ENCODE results near the gene ADO. TPM values are rescaled to one million over a fixed set of nuclear protein-coding genes. Genes with fewer than 3 reads are reported as not detected.
A peak's percentile ranks its signal among the peaks of the same experiment; 100 is the strongest.

Gene ADO
- total and polyA plus RNA-seq, 10 donors: 9.0 to 21.2 (median 18.2) TPM

DNA sequence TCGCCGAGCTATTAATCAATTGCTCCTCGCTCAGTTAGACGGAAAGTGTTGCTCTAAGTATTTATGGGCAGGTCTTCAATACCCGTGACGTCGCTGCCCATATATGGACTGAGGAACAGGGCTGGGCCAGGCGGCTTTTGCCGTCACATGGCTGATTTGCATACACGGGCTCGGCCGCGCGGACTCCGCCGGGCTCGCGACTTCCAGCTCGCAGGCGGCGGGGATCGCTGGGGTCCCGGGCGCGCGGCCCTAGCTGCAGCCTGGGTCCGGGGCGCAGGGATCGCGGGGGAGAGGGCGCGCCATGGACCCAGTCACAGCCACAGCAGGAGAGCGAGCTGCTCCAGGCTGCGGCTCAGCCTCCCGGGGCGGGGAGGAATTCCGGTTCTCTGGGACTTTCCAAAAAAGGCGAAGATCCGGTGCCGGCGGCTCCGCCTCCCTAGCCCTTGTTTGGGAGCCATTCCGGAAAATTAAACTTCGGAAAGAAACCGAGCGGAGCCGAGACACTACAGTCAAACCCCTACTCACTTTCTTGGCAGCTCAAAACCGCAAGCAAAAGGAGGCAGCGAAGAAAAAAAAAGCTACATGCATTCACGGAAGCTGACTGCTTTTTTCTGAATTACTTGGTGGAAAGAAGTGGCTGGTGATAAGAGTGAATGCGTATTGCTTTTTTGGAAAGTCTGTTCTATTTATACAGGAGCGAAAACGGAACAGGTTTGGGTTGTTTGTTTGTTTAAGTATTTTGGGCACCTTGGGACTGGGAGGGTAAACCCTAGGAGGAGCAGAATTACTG is 12.0 kb downstream of the ADO start, which contains the start of gene EGR2:
TSS of gene EGR2 (minus strand) at position 36 of the 790 bp plus-strand sequence. CDS start 337 bp downstream, outside the sequence.
- Histone ChIP-seq H3K27me3 (replicated peaks in 1 of 7) (peaks cover 0 to 68% (median 32%) of the 10 kb centered on the region in 7 donors), H3K4me3 (peak within 1 kb of the TSS; percentile 69 to 98 (median 89)), H3K36me3 (no peaks in the 10 kb centered on the region), H3K9me3 (no peaks in the 10 kb centered on the region), H3K4me1 (peaks cover 20 to 62% (median 44%) of the 10 kb centered on the region in 6 donors), H3K27ac (peak within 1 kb of the TSS; percentile 72 to 93 (median 90))
- intact Hi-C loops (cut with DNase I; ENCODE audit: low total_unique reads): loop anchor here (10.0 kb wide), 1 partner anchor 202 kb away; no protein-coding TSS in a partner anchor
- DNase-seq: peak; percentile 98
- 0% methylated on average over 33 to 53 of the region's 53 CpGs for WGBS, 5 donors
- TF ChIP-seq POLR2A (IDR thresholded peaks at IDR 0.05) (no peak), POLR2AphosphoS5 (IDR thresholded peaks at IDR 0.05) (peak; percentile 5 to 82 (median 75))
- TF ChIP-seq, protein P1, sequence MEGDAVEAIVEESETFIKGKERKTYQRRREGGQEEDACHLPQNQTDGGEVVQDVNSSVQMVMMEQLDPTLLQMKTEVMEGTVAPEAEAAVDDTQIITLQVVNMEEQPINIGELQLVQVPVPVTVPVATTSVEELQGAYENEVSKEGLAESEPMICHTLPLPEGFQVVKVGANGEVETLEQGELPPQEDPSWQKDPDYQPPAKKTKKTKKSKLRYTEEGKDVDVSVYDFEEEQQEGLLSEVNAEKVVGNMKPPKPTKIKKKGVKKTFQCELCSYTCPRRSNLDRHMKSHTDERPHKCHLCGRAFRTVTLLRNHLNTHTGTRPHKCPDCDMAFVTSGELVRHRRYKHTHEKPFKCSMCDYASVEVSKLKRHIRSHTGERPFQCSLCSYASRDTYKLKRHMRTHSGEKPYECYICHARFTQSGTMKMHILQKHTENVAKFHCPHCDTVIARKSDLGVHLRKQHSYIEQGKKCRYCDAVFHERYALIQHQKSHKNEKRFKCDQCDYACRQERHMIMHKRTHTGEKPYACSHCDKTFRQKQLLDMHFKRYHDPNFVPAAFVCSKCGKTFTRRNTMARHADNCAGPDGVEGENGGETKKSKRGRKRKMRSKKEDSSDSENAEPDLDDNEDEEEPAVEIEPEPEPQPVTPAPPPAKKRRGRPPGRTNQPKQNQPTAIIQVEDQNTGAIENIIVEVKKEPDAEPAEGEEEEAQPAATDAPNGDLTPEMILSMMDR (IDR thresholded peaks at IDR 0.05 in 8 of 11, conservative IDR thresholded peaks at IDR 0.05 in 3 of 11): peak in 1 of 11 experiments; percentile 28

GRCh38 chr10:62817121-62817765 is 12.7 kb downstream of the ADO start:
- 0 to 1% (median 1%) methylated on average over 42 to 49 of the region's 49 CpGs for WGBS, 5 donors
- H3K9me3 ChIP-seq: no peaks in the 10 kb centered on the region
- TF ChIP-seq POLR2AphosphoS5 (IDR thresholded peaks at IDR 0.05) (peak in 2 of 3 donors; percentile 2 to 32), POLR2A (IDR thresholded peaks at IDR 0.05) (no peak)
- TF ChIP-seq, protein P1 (IDR thresholded peaks at IDR 0.05 in 8 of 11, conservative IDR thresholded peaks at IDR 0.05 in 3 of 11): peak in 1 of 11 experiments; percentile 8
- H3K27ac ChIP-seq: peak overlapping the region; percentile 72 to 93 (median 90)
- peaks cover 0 to 68% (median 32%) of the 10 kb centered on the region in 7 donors for H3K27me3 ChIP-seq (replicated peaks in 1 of 7)
- peaks cover 20 to 58% (median 43%) of the 10 kb centered on the region in 6 donors for H3K4me1 ChIP-seq
- intact Hi-C loops (cut with DNase I; ENCODE audit: low total_unique reads): loop anchor here (10.0 kb wide), 1 partner anchor 202 kb away; no protein-coding TSS in a partner anchor
- DNase-seq: peak; percentile 93
- no peaks in the 10 kb centered on the region for H3K36me3 ChIP-seq
- H3K4me3 ChIP-seq: peak overlapping the region; percentile 69 to 98 (median 89)

DNA sequence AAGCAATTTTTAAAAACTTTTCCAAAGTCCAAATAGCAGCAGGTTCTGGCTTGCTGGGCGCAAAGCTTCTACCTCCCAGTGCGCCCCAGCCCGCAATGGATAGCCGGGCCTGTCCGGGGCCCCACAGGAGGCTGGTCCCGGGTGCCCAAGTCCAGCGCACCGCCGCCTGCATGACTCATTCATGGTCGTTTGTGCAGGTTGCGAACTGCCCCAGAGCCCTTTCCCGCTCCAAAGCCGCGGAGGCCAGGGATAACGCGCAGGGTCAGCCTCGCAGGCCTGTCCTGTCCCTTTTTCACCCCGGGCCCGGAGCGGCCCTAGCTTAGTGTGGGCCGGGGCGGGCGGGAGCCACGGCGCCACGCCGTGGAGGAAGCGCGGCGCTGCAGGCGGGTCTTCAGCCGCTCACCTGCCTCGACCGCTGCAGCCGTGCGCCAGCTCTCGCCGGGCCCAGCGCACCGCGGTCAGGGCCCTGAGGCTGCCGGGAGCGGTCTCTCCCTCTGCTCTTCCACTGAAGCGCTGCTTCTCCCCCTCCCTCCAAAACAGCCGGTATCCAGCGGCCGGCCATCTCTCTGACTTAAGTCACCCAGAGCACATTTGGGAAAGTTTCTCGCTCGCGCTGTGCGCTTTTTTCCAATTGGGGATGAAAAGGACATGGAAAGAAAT is 13.4 kb downstream of the ADO start:
- TF ChIP-seq POLR2AphosphoS5 (IDR thresholded peaks at IDR 0.05) (peak; percentile 14 to 75 (median 44)), POLR2A (IDR thresholded peaks at IDR 0.05) (no peak)
- TF ChIP-seq, protein P1 (IDR thresholded peaks at IDR 0.05 in 8 of 11, conservative IDR thresholded peaks at IDR 0.05 in 3 of 11): peak; percentile 67 to 96 (median 92)
- Histone ChIP-seq H3K4me3 (peak overlapping the region; percentile 69 to 98 (median 89)), H3K36me3 (no peaks in the 10 kb centered on the region), H3K4me1 (peaks cover 20 to 58% (median 43%) of the 10 kb centered on the region in 6 donors), H3K27ac (peak overlapping the region in 7 of 8 donors; percentile 88 to 93 (median 90)), H3K9me3 (no peaks in the 10 kb centered on the region), H3K27me3 (replicated peaks in 1 of 7) (peaks cover 0 to 68% (median 32%) of the 10 kb centered on the region in 7 donors)
- WGBS, 5 donors: 1 to 2% (median 2%) methylated on average over 32 to 51 of the region's 51 CpGs
- DNase-seq: peak; percentile 97
- intact Hi-C loops (cut with DNase I; ENCODE audit: low total_unique reads): loop anchor here (10.0 kb wide), 1 partner anchor 203 kb away; no protein-coding TSS in a partner anchor
